GM21447 (cell line): ENCODE measurements around the gene B9D2.
"Not testable (repeated sequence)": the region's sequence is repeated elsewhere in the genome, so short reads cannot be mapped to it uniquely, and the experiment has no call there.

Experiments
- ATAC-seq: cut with Tn5 transposase; IDR thresholded peaks from one replicate; pipeline ENCODE4 v1.9.1; 2021; ENCODE audit not compliant: unreplicated experiment

B9D2 gene

DNA sequence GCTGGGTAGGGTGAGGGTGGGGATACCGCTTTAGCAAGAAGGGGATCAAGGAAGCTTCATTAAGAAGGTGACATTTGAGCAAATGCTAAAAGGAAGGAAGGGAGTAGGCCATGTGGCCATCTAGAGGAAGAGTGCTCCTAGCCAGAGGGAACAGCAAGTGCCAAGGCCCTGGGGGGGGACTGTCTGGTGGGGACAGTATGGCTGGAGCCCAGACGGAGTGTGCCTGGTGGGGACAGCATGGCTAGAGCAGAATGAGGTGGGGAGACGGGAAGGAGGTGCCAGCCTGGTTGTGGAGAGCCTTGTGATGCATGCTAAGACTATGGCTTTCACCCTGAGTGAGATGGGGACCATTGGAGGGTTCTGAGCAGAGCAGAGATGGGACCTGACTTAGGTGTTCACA lies 8.1 kb downstream of the B9D2 start:
- no peak for ATAC-seq

DNA sequence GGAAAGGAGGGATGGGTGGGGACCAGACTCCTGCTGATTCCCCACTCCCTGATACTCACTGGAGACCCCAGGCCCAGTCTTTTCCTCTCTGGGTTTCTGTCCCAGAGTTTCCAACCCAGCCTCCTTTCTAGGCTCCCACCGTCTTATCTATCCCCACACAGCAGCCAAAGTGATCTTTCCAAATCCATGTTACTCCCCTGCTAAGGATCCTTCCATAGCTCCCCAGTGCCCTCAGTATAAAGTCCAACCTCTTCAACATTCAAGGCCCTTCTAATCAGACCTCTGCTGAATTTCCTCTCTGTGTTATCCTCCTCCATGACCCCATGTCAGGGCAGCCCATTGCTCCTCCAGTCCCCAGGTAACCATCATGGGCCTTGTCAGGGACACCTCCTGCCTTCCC lies 8.9 kb downstream of the B9D2 start:
- ATAC-seq: no peak

DNA sequence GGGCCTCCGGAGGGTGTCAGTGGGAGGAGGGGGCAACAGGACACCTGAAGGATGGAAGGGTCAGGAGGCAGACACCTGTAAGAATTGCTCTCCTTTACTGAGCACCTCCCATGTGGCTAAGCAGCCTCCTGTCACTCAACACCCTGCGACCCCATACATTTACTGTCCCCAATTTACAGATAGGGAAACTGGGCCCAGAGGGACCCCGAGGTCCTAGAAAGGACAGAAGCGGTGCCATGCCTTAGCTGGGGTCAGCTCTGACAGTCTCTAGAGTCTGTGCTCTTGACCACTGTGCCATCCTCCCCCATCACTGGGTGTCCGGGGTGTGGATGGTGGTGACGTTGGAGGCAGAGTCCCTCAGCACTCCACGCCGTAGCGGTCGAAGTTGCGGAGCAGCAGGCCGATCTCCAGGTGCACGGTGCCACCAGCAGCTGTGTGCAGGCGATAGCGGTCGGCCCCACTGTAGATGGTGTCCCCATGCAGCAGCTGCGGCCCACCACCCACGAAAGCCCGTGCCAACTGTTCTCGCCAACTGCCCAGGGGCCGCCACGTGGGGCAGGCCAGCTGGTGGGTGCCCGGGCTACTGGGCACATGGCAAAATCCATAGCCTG lies 9.5 kb downstream of the B9D2 start:
- ATAC-seq: no peak

DNA sequence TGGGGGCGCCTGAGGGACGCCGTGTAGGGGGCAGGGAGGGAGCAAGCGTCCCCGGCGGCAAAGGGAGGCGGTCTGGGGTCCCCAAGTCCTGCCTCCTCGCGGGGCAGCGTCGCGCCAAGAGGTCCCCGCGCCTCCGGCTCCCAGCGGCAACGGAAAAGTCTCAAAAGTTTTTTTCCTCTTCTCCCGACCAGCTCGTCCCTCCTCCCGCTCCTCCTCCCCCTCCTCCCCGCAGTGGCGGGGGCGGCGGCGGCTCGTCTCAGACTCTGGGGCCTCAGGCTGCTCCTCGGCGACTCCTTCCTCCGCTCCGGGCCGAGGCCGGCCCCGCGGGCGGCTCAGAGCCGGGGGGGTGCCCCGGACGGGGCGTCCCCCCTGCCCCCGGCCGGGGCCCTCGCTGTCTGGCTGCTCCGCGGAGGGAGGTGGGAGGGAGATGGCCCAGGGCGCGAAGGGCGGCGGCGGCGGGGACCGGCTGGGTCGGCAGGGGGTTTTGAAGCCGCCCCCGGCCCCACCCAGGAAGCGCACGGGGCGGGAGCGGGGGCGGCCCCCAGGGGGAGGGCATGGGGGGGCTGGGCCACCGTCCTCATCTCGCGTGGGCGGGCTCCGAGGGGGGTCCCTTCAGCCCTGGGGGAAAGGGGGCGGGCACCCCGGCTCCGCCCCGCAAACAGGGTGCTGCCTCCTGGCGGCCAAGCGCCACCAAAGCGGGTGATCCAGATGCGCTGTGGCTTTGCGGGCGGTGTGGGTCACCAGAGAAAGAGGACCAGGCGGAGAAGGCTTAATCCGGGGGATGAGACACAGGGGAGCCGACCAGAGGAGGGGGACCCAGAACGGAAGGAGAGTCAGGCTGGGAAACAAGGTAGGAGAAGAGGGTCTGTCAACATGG lies 10.2 kb downstream of the B9D2 start, which contains the start of gene TGFB1:
Gene TGFB1, minus strand, starts transcription at position 457 of the 877 bp plus-strand sequence. CDS start 878 bp downstream, outside the sequence.
- peak; percentile 35 for ATAC-seq

DNA sequence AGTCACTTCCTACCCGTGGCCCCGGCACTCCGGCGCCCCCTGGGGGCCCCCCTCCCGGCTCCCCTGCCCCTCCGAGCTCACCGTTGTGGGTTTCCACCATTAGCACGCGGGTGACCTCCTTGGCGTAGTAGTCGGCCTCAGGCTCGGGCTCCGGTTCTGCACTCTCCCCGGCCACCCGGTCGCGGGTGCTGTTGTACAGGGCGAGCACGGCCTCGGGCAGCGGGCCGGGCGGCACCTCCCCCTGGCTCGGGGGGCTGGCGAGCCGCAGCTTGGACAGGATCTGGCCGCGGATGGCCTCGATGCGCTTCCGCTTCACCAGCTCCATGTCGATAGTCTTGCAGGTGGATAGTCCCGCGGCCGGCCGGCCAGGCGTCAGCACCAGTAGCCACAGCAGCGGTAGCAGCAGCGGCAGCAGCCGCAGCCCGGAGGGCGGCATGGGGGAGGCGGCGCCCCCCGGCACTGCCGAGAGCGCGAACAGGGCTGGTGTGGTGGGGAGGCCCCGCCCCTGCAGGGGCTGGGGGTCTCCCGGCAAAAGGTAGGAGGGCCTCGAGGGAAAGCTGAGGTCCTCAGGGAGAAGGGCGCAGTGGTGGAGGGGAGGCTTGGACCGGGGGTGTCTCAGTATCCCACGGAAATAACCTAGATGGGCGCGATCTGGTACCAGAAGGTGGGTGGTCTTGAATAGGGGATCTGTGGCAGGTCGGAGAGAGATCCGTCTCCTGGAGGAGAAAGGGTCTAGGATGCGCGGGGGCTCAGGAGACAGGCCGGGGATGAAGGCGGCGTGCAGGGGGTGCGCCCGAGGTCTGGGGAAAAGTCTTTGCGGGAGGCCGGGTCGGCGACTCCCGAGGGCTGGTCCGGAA lies 11.1 kb downstream of the B9D2 start:
- no peak for ATAC-seq

DNA sequence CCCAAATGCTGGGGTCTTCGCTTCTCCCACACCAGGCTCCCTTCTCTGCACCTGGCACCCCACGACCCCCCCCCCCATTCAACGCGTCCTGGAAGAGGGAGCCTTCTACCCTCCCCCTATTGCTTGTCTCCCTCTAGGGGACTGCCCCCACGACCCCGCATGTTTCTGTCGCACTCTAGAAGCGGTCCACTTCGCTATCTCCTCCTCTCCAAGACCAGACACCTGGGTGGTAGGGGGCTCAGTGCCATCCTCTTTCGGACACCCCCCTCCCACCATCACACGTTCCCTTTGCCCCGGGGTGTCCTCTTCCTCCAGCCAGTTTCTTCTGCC lies 11.7 kb downstream of the B9D2 start:
- no peak for ATAC-seq

DNA sequence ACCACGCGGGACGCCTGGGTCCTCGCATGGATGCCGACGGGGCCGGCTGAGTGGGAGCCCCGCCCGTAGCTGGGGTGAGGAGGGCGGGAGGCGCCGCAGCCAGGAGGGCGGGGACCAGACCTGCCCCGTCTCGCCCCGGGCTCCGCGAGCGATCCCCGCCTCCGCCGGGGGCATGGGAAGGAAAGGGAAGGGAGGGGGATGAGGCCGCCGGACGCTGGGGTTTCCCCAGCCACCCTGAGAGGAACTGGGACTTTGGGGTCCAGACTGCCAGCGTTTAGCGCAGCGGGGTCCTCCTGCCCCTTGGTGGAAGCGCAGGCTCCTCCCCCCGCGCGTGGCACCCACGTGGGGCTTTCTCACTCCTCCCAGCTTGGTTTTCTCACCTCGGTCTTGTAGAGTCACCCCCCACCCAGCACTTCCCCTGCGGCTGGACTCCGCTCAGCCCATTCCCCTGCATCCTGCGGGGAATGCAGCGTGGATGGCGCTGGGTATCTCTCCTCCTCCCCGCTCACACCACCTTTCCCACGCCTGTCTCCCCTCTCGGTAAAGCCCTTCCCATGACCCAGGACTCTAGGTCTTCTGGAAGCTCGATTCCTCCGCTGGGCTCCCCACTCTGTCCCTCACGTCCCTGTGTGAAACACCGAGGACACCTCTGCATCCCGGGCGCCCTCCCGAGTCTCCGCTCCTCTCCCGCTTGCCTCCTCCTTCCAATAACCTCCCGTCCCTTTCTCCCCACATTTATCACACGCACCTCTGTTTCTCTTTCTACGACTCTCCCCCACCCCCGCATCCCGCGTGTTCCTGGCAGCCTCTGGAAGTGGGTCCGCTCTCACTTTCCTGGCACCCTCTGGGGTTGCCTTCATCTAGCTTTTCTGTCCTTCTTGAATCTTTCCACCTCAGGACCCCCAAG lies 12.4 kb downstream of the B9D2 start:
- peak; percentile 36 for ATAC-seq

DNA sequence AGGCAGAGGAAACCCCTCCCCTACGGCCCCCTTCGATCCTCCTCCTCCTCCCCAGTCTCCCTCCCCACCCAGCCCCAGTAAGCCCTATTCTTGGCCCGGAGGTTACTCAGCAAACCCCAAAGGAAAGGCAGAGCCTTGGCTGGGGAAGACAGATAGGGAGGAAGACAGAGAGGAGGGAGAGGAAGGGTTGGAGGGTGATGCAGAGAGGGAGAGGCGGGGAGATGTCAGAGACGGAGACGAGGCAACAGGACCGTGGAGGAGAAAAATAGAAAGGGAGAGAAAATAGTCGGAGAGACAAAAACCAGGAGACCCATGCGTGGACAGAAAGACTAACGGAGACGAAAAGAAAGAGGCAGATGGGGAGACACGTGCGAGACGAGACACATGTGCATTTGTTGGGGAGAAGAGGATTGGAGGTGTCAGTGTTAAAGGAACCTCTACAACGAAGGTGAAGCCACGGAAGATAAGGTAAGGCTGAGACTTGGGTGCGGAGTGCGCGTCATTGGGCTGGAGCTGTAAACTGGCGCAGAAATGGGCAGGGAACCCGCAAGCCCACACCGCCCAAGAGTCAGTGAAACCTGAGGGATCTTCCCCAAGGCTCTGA lies 13.1 kb downstream of the B9D2 start:
- no peak for ATAC-seq

DNA sequence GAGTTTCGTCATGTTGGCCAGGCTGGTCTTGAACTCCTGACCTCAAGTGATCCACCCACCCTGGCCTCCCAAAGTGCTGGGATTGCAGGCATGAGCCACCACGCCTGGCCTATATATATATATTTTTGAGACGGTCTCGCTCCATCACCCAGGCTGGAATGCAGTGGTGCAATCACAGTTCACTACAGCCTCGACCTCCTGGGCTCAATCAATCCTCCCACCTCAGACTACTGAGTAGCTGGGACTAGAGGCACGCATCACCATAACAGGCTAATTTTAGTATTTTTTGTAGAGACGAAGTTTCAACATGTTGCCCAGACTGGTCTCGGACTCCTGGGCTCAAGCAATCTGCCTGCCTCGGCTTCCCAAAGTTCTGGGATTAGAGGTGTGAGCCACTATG lies 17.0 kb downstream of the B9D2 start:
- ATAC-seq: not testable (repeated sequence)

DNA sequence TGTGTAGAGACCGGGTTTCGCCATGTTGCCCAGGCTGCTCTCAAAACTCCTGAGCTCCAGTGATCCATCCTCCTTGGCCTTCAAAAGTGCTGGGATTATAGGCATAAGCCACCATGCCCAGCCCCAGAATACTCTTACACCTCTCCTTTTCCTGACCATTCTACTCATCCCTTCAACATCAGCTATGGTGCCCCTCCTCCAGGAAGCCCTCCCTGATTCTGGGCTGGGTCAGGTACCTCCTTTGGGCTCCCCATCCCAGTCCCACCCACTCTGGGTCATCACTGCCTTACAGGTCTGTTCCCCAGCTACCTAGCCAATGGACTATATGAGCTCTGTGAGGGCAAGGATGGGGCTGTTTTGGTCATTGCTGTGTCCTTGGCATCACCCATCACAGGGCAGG lies 19.8 kb downstream of the B9D2 start:
- no peak for ATAC-seq

DNA sequence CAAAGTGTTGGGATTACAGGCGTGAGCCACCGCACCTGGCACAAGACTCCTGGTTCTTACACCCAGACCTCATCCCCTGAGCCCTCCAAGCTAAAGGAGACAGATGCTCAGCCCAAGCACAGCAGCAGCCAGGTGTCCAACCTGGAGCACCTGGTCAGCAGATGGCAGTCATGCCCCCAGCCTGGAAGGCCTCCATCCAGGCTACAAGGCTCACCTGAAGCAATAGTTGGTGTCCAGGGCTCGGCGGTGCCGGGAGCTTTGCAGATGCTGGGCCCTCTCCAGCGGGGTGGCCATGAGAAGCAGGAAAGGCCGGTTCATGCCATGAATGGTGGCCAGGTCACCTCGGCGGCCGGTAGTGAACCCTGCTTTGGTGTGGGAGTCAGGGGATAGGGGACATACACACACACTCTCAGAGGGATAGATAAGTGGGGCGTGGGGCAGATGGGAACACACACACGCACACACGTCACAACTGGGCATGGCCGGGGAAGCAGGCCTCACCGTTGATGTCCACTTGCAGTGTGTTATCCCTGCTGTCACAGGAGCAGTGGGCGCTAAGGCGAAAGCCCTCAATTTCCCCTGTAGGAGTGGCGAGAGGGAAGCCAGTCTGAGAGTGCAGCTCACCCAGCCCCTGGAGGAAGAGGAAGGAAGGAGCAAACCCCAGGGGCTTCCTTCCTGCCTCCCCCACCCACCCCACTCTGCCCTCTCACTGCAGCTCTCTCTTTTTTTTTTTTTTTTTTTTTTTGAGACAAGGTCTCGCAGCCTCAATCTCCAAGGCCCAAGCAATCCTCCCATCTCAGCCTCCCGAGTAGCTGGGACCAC lies 22.1 kb downstream of the B9D2 start:
- ATAC-seq: no peak

DNA sequence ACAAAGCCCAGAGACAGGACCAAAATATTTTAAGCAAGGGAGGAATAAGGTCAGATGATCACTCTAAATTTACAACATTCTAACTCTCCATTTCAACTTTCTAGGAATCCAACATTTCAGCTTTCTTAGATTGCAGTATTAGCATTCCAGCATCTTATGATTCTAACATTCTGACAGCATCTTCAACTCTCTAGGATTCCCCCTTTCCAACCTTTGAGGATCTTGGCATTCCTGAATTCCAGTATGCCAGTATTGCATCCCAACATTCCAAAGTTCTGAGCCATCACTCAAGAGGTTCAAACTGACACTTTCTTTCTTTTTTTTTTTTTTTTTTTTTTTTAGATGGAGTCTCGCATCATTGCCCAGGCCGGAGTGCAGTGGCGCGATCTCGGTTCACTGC lies 24.0 kb downstream of the B9D2 start:
- ATAC-seq: no peak

DNA sequence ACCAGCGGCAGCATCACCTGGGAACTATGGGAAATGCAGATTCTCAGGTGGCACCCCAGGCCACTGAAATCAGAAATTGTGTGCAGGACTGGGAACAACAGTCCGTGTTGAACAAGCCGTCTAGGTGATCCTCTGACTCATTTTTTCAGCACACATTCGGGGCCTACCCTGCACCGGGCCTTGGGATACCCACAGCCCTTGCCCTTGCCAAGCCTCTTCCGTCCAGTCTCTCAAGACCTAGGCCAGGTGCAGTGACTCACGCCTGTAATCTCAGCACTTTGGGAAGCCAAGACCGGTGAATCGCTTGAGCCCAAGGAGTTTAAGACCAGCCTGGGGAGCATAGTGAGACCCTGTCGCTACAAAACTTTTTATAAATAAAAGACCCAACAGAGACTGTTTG lies 28.5 kb downstream of the B9D2 start:
- no peak for ATAC-seq

DNA sequence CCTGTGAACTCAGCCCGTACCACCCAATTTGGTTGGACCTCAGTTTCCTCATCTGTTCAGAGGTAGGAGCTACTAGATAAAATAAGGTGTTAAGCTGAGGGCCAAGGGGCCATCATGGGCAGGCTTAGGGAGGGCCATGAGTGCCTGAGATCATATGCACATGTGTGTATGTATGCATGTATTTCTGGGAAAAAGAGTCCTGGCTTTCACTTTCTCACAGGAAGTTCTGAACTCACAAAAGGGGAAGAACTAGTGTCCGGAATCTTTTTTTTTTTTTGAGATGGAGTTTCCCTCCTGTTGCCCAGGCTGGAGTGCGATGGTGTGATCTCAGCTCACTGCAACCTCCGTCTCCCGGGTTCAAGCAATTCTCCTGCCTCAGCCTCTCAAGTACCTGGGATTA lies 29.2 kb downstream of the B9D2 start:
- no peak for ATAC-seq

DNA sequence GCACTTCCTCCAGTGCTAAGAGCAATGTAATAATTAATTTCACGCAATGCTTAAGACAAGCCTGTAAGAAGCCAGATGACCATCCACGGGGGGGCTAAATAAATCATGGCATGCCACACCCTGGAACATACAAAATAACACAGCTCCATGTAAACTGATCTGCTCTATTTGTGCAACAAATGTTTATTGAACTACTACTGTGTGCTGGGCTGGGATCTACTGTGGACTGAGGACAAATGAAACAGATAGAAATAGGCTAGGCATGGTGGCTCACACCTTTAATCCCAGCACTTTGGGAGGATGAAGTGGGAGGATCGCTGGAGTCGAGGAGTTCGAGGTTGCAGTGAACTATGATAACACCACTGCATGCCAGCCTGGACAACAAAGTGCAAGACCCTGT lies 31.5 kb downstream of the B9D2 start:
- ATAC-seq: no peak

DNA sequence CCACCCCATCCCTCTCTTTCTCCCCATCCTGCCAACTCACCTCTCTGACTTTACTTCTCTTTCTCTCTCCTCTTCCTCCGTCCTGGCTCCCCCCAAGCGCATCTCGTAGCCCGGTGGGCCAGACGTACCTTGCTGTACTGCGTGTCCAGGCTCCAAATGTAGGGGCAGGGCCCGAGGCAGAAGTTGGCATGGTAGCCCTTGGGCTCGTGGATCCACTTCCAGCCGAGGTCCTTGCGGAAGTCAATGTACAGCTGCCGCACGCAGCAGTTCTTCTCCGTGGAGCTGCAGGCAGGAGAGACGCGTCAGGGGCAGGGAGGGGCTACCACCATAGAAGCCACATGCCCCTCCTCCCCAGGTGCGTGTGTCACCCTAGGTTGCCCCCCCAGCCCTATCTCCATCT lies 31.9 kb downstream of the B9D2 start:
- no peak for ATAC-seq

DNA sequence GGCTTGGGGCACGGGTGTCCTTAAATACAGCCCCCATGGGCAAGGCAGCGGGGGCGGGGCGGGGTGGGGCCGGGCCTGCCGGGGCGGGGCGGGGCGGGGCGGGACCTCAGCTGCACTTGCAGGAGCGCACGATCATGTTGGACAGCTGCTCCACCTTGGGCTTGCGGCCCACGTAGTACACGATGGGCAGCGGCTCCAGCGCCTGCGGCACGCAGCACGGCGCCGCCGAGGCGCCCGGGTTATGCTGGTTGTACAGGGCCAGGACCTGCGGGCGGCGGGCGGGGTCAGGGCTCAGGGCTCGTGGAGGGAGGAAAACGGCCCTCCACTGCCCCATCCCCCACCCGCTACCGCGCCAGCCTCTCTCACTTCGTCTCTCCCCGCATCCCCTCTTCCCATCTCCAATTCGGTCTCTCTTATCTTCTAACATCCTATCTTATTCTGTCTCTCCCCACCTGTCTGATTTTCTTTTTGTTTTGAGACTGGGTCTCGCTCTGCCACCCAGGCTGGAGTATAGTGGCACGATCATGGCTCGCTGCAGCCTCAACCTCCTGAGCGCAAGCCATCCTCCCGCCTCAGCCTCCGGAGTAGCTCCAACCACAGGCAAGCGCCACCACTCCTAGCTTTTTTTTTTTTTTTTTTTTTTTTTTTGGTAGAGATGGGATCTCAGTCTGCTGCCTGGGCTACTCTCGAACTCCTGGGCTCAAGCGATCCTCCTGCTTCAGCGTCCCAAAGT lies 32.8 kb downstream of the B9D2 start:
- ATAC-seq: no peak

DNA sequence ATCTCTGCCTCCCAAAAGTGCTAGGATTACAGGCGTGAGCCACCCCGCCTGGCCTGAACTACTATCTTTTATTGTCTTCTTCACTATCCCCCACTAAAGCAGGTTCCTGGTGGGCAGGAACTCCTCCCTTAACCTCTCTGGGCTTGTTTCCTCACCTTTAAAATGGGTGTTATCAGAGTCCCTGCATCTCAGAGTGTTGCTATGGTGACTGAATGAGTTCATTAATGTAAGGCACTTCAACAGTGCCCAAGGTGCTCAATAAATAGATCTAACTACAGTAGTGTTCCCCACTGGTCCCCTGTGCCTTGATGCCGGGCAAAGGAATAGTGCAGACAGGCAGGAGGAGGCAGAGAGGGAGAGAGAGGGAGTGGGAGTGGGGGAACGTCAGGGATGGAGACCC lies 33.5 kb downstream of the B9D2 start:
- ATAC-seq: no peak

DNA sequence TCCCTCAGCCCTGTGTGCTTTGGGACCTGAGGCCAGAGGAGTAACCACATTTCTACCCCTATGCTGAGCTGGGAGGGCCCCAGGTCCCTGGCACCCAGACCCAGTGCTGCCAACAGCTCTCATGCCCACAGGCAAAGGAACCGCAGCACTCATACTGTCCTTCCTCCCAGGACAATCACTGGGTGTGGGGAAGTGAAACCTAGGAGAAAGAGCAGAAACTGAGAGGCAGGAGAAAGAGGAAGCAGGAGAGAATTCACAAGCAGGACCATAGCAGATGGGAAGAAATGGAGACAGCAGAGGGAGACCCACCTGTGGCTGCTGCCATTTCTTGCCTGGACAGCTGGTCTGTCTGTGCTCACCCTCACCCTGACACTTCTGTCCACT lies 35.1 kb downstream of the B9D2 start:
- ATAC-seq: no peak
